Endothelial cell of umbilical vein (primary cell): ENCODE results near the gene TSTD1. TPM values are rescaled to one million over a fixed set of nuclear protein-coding genes. Genes with fewer than 3 reads are reported as not detected.

Source experiments
- BruUV-seq: library from RNA; stranded (reverse); fragments of 400-500 nt; replicated peaks from 2 replicates; lab custom pipeline; 2021; lab: Mats Ljungman, UMichigan
- CTCF ChIA-PET: fragments of 300-600, 350-600 bp; sonication (Branson Sonifier 250); formaldehyde crosslinking; loops from one replicate; lab custom pipeline; 2021; ENCODE audit warnings: antibody characterized with exemption, inconsistent platforms; lab: Charles Lee
- POLR2A ChIA-PET: fragments of 300-600, 350-600 bp; sonication (Branson Sonifier 250); formaldehyde crosslinking; loops from one replicate; lab custom pipeline; 2021; ENCODE audit warnings: antibody characterized with exemption, inconsistent platforms; lab: Charles Lee
- DNase-seq: peaks from one replicate; pipeline ENCODE4 v3.0.0-alpha.2; 2011; ENCODE audit warnings: low read depth, low spot score
- FAIRE-seq: peaks from 2 replicates; lab custom pipeline; 2011; peaks lifted over from hg19 to GRCh38; lab: Jason Lieb, UNC
- H2AFZ ChIP-seq: 2 replicates; pipeline ENCODE4 v1.6.0; 2012; ENCODE audit warnings: low read depth, low read length, control low read depth, inconsistent platforms
- H3K27ac ChIP-seq: 2 replicates; pipeline ENCODE4 v1.5.1; 2011; ENCODE audit warnings: low read depth, mild to moderate bottlenecking, control low read depth, low read length, moderate library complexity; ENCODE audit not compliant: insufficient read depth
- H3K27me3 ChIP-seq, 2 experiments: 2 replicates each; pipeline versions ENCODE4 v1.6.0 to v1.6.1; 2011; ENCODE audit warnings: low read length in 2 of 2, mixed read lengths in 1 of 2; ENCODE audit not compliant: control insufficient read depth in 2 of 2, insufficient read depth in 2 of 2
- H3K36me3 ChIP-seq, 2 experiments: 2 replicates in 1 of 2; 3 replicates in 1 of 2; pipeline ENCODE4 v1.5.1; 2011; ENCODE audit warnings: low read length in 2 of 2, mild to moderate bottlenecking in 1 of 2, moderate library complexity in 1 of 2; ENCODE audit not compliant: control insufficient read depth in 2 of 2, insufficient read depth in 2 of 2; ENCODE audit errors: extremely low read depth in 1 of 2
- H3K4me1 ChIP-seq: 3 replicates; pipeline ENCODE4 v1.5.1; 2011; ENCODE audit warnings: mild to moderate bottlenecking, low read length; ENCODE audit not compliant: control insufficient read depth, insufficient read depth; ENCODE audit errors: extremely low read depth
- H3K4me2 ChIP-seq: 2 replicates; pipeline ENCODE4 v1.6.1; 2011; ENCODE audit warnings: low read length, control low read depth, mixed read lengths; ENCODE audit not compliant: insufficient read depth
- H3K4me3 ChIP-seq, 3 experiments: fragments of 200-600 bp in 1 of 3; sonication (generic), shearing (Covaris generic) in 1 of 3; replicated peaks in 1 of 3; 2 replicates each; pipeline ENCODE4 v1.5.1; 2011 to 2016; ENCODE audit warnings: control low read depth in 3 of 3, low read length in 3 of 3, mild to moderate bottlenecking in 2 of 3, inconsistent platforms in 1 of 3, low read depth in 1 of 3, moderate library complexity in 1 of 3; ENCODE audit not compliant: insufficient read depth in 1 of 3
- H3K79me2 ChIP-seq: 2 replicates; pipeline ENCODE4 v1.6.0; 2012; ENCODE audit warnings: low read length, inconsistent platforms; ENCODE audit not compliant: control insufficient read depth, insufficient read depth
- H3K9ac ChIP-seq: replicated peaks from 2 replicates; pipeline ENCODE3; 2011; ENCODE audit warnings: low read length, control low read depth; ENCODE audit not compliant: insufficient read depth; ENCODE audit errors: extremely low read depth
- H3K9me1 ChIP-seq: replicated peaks from 3 replicates; pipeline ENCODE4 v1.6.0; 2011; ENCODE audit warnings: mild to moderate bottlenecking, low read length; ENCODE audit not compliant: control insufficient read depth, insufficient read depth; ENCODE audit errors: extremely low read depth
- H3K9me3 ChIP-seq: replicated peaks from 2 replicates; pipeline ENCODE4 v1.5.1; 2012; ENCODE audit warnings: low read length, inconsistent platforms; ENCODE audit not compliant: control insufficient read depth, insufficient read depth
- H4K20me1 ChIP-seq: replicated peaks from 2 replicates; pipeline ENCODE3; 2011; ENCODE audit warnings: mild to moderate bottlenecking, low read length; ENCODE audit not compliant: control insufficient read depth, insufficient read depth; ENCODE audit errors: extremely low read depth
- EZH2 ChIP-seq: IDR thresholded peaks from 2 replicates; pipeline ENCODE4 v1.6.1; 2012; ENCODE audit warnings: borderline replicate concordance, low read depth, mild to moderate bottlenecking, moderate library complexity, low read length, inconsistent platforms; ENCODE audit not compliant: severe bottlenecking
- FOS ChIP-seq: IDR thresholded peaks from 2 replicates; pipeline ENCODE4 v1.6.1; 2011; ENCODE audit warnings: mild to moderate bottlenecking, low read length, moderate library complexity, borderline replicate concordance; ENCODE audit not compliant: insufficient read depth
- GATA2 ChIP-seq: IDR thresholded peaks from 2 replicates; pipeline ENCODE4 v1.7.0; 2011; ENCODE audit warnings: low read depth, mild to moderate bottlenecking, moderate library complexity, mixed read lengths, low read length; ENCODE audit not compliant: insufficient read length, insufficient read depth
- JUN ChIP-seq: IDR thresholded peaks from 2 replicates; pipeline ENCODE4 v1.6.1; 2011; ENCODE audit warnings: borderline replicate concordance, low read depth; ENCODE audit not compliant: insufficient read length, insufficient read depth
- MYC ChIP-seq: IDR thresholded peaks from one replicate; pipeline ENCODE4 v1.6.1; 2011; ENCODE audit warnings: mild to moderate bottlenecking, low read depth, low read length
- POLR2A ChIP-seq: IDR thresholded peaks from 2 replicates; pipeline ENCODE4 v1.6.1; 2012; ENCODE audit warnings: low read depth, mild to moderate bottlenecking, control low read depth, low read length
- POLR2AphosphoS5 ChIP-seq: IDR thresholded peaks from 2 replicates; pipeline ENCODE4 v1.6.1; 2012; ENCODE audit warnings: low read depth, mild to moderate bottlenecking, control low read depth, low read length, moderate library complexity; ENCODE audit not compliant: insufficient read depth
- dilution Hi-C: fragments of 300-500 bp; cut with MboI; formaldehyde crosslinking; loops from one replicate; pipeline ENCODE4 v1.15.0; 2019; ENCODE audit warnings: low sequenced_read_pairs; ENCODE audit not compliant: extremely low pct_ligation_motif_present
- intact Hi-C: fragments of 100-400 bp; cut with micrococcal nuclease; formaldehyde crosslinking; loops from one replicate; pipeline ENCODE4 v1.10.0; 2022
- polyA plus RNA-seq, 4 experiments: library from polyadenylated mRNA; depleted of rRNA in 3 of 4; stranded (reverse) in 3 of 4; unstranded in 1 of 4; fragments of >200 nt; gene quantifications; 2 replicates each; pipeline versions ENCODE4 v1.2.1 to v1.2.3, GENCODE V29; 2011 to 2012; ENCODE audit warnings: missing spikeins in 1 of 4
- total RNA-seq: library from RNA; stranded (reverse); gene quantifications from 2 replicates; pipeline ENCODE4 v1.2.3, GENCODE V29; 2021
- TF ChIP-seq, protein P1 (sequence below), 2 donors: IDR thresholded peaks; 1 replicate in 1 of 2; 2 replicates in 1 of 2; pipeline ENCODE4 v1.5.1; 2011; ENCODE audit warnings: low read length in 2 of 2, mild to moderate bottlenecking in 2 of 2, moderate library complexity in 2 of 2, control low read depth in 1 of 2, inconsistent platforms in 1 of 2, low read depth in 1 of 2; ENCODE audit not compliant: insufficient read depth in 1 of 2; ENCODE audit errors: extremely low read depth in 1 of 2
- TF ChIP-seq, protein P2 (sequence below): IDR thresholded peaks from 2 replicates; pipeline ENCODE4 v1.6.1; 2011; ENCODE audit not compliant: insufficient read depth, insufficient read length

The TSTD1 gene
- total and polyA plus RNA-seq, 2 donors (not counting 3 experiments of a cell fraction or from before 2014, with no cell fraction given) = 8.9 to 39.1 TPM

DNA sequence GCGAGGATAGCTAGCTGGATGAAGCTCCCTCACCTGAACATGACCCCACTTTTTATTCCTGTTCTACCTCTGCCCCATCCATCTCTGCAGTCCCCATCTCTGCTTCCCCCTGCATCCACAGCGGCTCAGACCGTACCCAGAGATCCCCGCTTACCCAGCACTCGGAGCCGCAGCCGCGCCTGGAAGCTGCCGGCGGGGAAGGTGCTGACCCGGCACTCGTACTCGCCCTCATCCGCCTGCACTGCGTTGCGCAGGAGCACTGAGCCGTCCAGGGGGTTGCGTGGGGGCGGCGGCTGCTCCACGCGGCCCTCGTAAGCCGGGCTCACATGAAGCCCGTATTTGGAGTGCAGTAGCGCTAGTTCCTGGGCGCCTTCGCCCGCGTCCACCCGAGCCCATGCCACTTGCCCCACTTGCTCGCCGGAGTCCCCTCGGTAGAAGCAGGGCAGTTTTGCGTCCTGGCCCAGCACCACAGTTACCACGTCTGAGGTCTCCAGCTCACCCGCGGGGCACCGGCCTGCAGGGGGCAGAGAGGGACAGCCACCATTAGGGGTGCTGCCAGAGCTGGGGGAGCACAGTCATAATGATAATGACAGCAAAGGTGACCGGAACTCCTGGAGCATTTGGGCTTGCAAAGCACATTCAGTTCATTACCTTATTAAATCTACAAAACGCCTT, 40.8 kb upstream of the TSTD1 start:
- Histone ChIP-seq H3K9me1 (no peaks in the 10 kb centered on the region), H4K20me1 (no peaks in the 10 kb centered on the region), H3K27me3 (no peaks in the 10 kb centered on the region), H3K9me3 (no peaks in the 10 kb centered on the region), H3K4me3 (no peak overlapping the region), H3K36me3 (no peaks in the 10 kb centered on the region), H3K4me1 (no peaks in the 10 kb centered on the region), H3K9ac (no peak overlapping the region), H2AFZ (no peak overlapping the region), H3K27ac (no peak overlapping the region), H3K4me2 (no peak overlapping the region), H3K79me2 (no peaks in the 10 kb centered on the region)
- intact Hi-C loops = no loop called here
- no peak for DNase-seq
- no TSS peak for BruUV-seq
- TF ChIP-seq POLR2AphosphoS5 = no peak
- TF ChIP-seq POLR2A = no peak
- no peak for TF ChIP-seq GATA2
- TF ChIP-seq JUN = no peak
- TF ChIP-seq, protein P1, sequence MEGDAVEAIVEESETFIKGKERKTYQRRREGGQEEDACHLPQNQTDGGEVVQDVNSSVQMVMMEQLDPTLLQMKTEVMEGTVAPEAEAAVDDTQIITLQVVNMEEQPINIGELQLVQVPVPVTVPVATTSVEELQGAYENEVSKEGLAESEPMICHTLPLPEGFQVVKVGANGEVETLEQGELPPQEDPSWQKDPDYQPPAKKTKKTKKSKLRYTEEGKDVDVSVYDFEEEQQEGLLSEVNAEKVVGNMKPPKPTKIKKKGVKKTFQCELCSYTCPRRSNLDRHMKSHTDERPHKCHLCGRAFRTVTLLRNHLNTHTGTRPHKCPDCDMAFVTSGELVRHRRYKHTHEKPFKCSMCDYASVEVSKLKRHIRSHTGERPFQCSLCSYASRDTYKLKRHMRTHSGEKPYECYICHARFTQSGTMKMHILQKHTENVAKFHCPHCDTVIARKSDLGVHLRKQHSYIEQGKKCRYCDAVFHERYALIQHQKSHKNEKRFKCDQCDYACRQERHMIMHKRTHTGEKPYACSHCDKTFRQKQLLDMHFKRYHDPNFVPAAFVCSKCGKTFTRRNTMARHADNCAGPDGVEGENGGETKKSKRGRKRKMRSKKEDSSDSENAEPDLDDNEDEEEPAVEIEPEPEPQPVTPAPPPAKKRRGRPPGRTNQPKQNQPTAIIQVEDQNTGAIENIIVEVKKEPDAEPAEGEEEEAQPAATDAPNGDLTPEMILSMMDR (IDR thresholded peaks at IDR 0.05; ENCODE audit: extremely low read depth in 1 of 2, insufficient read depth in 1 of 2, low read depth in 1 of 2, low read length in 2 of 2) = no peak
- TF ChIP-seq EZH2 = no peak
- TF ChIP-seq MYC = no peak
- no peak for TF ChIP-seq FOS
- TF ChIP-seq, protein P2, sequence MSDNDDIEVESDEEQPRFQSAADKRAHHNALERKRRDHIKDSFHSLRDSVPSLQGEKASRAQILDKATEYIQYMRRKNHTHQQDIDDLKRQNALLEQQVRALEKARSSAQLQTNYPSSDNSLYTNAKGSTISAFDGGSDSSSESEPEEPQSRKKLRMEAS = no peak
- ChIA-PET POLR2A (no interaction called here), CTCF (interaction anchor here (0.8 to 2.7 kb wide), 3 partner anchors 9 to 128 kb away, joined by 3 to 7 read pairs (median 3); no protein-coding TSS in a partner anchor)
- dilution Hi-C loops = no loop called here
- no peak for FAIRE-seq
